Fibroblast of pulmonary artery (primary cell): ENCODE results near the gene CRTC3.
"Not testable (repeated sequence)": the region's sequence is repeated elsewhere in the genome, so short reads cannot be mapped to it uniquely, and the experiment has no call there.

Experiments used
- DNase-seq: peaks from one replicate; pipeline ENCODE4 v3.0.0-alpha.2; 2010; ENCODE audit warnings: low read depth
- H3K4me3 ChIP-seq: replicated peaks from 2 replicates; pipeline ENCODE4 v1.5.1; 2011; ENCODE audit warnings: low read depth, mild to moderate bottlenecking, control low read depth, low read length, moderate library complexity
- CTCF ChIP-seq: IDR thresholded peaks from 2 replicates; pipeline ENCODE4 v1.5.1; 2011; ENCODE audit warnings: mild to moderate bottlenecking, control low read depth, low read length, inconsistent platforms; ENCODE audit errors: missing control alignments

The CRTC3 gene

DNA sequence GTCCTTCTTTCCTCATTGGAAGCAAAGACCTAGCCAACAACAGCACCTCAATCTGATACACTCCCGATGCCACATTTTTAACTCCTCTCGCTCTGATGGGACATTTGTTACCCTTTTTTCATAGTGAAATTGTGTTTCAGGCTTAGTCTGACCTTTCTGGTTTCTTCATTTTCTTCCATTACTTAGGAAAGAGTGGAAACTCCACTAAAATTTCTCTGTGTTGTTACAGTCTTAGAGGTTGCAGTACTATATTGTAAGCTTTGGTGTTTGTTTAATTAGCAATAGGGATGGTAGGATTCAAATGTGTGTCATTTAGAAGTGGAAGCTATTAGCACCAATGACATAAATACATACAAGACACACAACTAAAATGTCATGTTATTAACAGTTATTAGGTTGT, 29.6 kb upstream of the CRTC3 start:
- no peak overlapping the region for H3K4me3 ChIP-seq
- no peak for DNase-seq
- no peak for TF ChIP-seq CTCF

- no peak overlapping the region for H3K4me3 ChIP-seq
- DNase-seq: no peak
- TF ChIP-seq CTCF: no peak
Measured at GRCh38 chr15:90501898-90502297, 27.8 kb upstream of the CRTC3 start.

DNA sequence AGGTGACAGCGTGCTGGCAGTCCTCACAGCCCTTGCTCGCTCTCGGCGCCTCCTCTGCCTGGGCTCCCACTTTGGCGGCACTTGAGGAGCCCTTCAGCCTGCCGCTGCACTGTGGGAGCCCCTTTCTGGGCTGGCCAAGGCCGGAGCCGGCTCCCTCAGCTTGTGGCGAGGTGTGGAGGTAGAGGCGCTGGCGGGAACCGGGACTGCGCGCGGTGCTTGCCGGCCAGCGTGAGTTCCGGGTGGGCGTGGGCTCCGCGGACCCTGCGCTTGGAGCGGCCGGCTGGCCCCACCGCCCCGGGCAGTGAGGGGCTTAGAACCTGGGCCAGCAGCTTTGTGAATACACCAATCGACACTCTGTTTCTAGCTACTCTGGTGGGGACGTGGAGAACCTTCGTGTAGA, 18.9 kb upstream of the CRTC3 start:
- DNase-seq, H3K4me3 ChIP-seq: not testable (repeated sequence)

GRCh38 chr15:90511211-90511618, 18.5 kb upstream of the CRTC3 start:
- H3K4me3 ChIP-seq, DNase-seq: not testable (repeated sequence)

DNA sequence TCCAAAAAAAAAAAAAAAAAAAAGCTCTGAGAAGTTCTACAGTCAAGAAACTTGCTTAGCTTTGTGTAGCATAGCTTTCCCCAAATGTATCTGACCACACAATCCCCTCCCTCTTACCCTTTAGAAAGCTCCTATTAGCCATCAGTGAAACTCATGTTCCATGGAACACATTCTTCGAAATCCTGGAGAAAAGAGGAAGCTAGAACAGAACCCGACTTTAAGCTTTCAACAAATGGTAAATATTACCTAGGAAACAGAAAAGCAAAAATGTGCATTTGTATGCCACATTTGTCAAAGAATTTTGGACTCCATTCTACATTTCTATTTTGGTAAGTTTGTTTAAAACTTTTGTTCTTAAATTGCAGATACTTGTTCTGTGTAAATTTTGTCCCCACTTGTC, 17.4 kb upstream of the CRTC3 start:
- H3K4me3 ChIP-seq: no peak overlapping the region
- no peak for DNase-seq
- no peak for TF ChIP-seq CTCF

- no peak overlapping the region for H3K4me3 ChIP-seq
- no peak for DNase-seq
- no peak for TF ChIP-seq CTCF
Measured at GRCh38 chr15:90512981-90513380, 16.7 kb upstream of the CRTC3 start.

GRCh38 chr15:90513448-90513847, 16.3 kb upstream of the CRTC3 start:
- TF ChIP-seq CTCF: no peak
- no peak overlapping the region for H3K4me3 ChIP-seq
- DNase-seq: no peak

DNA sequence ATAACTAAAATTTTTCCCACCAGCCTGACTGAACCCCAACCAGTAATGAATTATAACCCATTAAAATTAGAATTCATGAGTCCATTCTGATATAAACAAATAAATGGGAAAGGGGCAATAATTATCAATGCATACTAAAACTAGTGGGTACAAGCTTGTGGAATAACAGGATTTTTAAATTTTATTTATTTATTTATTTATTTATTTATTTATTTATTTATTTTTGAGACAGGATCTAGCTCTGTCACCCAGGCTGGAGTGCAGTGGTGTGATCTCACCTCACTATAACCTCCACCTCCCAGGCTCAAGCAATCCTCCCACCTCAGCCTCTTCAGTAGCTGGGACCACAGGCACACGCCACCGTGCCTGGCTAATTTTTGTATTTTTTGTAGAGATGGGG, 15.8 kb upstream of the CRTC3 start:
- H3K4me3 ChIP-seq, DNase-seq: not testable (repeated sequence)

GRCh38 chr15:90519688-90520087, 10.0 kb upstream of the CRTC3 start:
- H3K4me3 ChIP-seq: no peak overlapping the region
- DNase-seq: peak; percentile 36
- no peak for TF ChIP-seq CTCF
